Panc1 (cell line): ENCODE measurements around the gene MAGI1.

Experiments used
- CTCF ChIP-seq: fragments of 450-650 bp; IDR thresholded peaks from 2 replicates; pipeline ENCODE4 v1.5.1; 2017; ENCODE audit warnings: mild to moderate bottlenecking
- SIN3A ChIP-seq: IDR thresholded peaks from 2 replicates; pipeline ENCODE4 v1.6.1; 2012; ENCODE audit warnings: low read depth, mild to moderate bottlenecking, low read length, moderate library complexity, borderline replicate concordance; ENCODE audit not compliant: insufficient read depth

- no peak for TF ChIP-seq CTCF
- TF ChIP-seq SIN3A, result no peak
These were observed 486.8 kb downstream of the MAGI1 start for GRCh38 chr3:65551945-65552344.
